IMR-90 (cell line): Measurements from ENCODE around the gene TMEM214. TPM values are rescaled to one million over a fixed set of nuclear protein-coding genes. Genes with fewer than 3 reads are reported as not detected.

Experiments
- ATAC-seq: fragments of 200-7000 bp; cut with Tn5 transposase; 2 replicates; pipeline ENCODE4 v1.9.1; 2020; ENCODE audit warnings: low read depth, mild to moderate bottlenecking, moderate library complexity
- BruUV-seq: library from RNA; stranded (reverse); fragments of 400-500 nt; replicated peaks from 2 replicates; lab custom pipeline; 2021; lab: Mats Ljungman, UMichigan
- CTCF ChIA-PET: fragments of 300-600 bp; formaldehyde crosslinking; extraction: SDS; loops from one replicate; lab custom pipeline; 2021; ENCODE audit warnings: antibody characterized with exemption; lab: Yijun Ruan, JAX
- POLR2A ChIA-PET: fragments of 300-600 bp; sonication (Branson Sonifier 250); formaldehyde crosslinking; loops from one replicate; lab custom pipeline; 2022; ENCODE audit warnings: antibody characterized with exemption; ENCODE audit not compliant: unreplicated experiment; lab: Charles Lee
- DNase-seq: peaks from one replicate; pipeline ENCODE4 v3.0.0; 2013
- H2AFZ ChIP-seq: replicated peaks from 2 replicates; pipeline ENCODE3; 2013; ENCODE audit warnings: low read length, mild to moderate bottlenecking; ENCODE audit not compliant: poor library complexity
- H2AK5ac ChIP-seq: 2 replicates; pipeline ENCODE4 v1.6.1; 2013; ENCODE audit warnings: low read depth, low read length, inconsistent platforms
- H2AK9ac ChIP-seq: replicated peaks from 2 replicates; pipeline ENCODE3; 2013; ENCODE audit warnings: mild to moderate bottlenecking, low read depth, low read length, moderate library complexity; ENCODE audit not compliant: poor library complexity
- H2BK120ac ChIP-seq: 2 replicates; pipeline ENCODE4 v1.6.1; 2013; ENCODE audit warnings: low read depth, low read length, inconsistent platforms
- H2BK15ac ChIP-seq: 3 replicates; pipeline ENCODE4 v1.6.1; 2013; ENCODE audit warnings: low read depth, low read length, inconsistent platforms
- H2BK20ac ChIP-seq: 2 replicates; pipeline ENCODE4 v1.6.1; 2013; ENCODE audit warnings: low read depth, mild to moderate bottlenecking, inconsistent platforms, low read length, moderate library complexity
- H2BK5ac ChIP-seq: 2 replicates; pipeline ENCODE4 v1.6.1; 2013; ENCODE audit warnings: mild to moderate bottlenecking, low read depth, low read length, inconsistent platforms; ENCODE audit not compliant: poor library complexity, severe bottlenecking
- H3K14ac ChIP-seq: replicated peaks from 2 replicates; pipeline ENCODE4 v1.6.1; 2013; ENCODE audit warnings: low read depth, low read length, inconsistent platforms
- H3K18ac ChIP-seq: 2 replicates; pipeline ENCODE4 v1.6.1; 2013; ENCODE audit warnings: low read depth, low read length, control low read depth
- H3K23ac ChIP-seq: 2 replicates; pipeline ENCODE4 v1.6.1; 2013; ENCODE audit warnings: low read depth, low read length, inconsistent platforms
- H3K27ac ChIP-seq: 2 replicates; pipeline ENCODE4 v1.5.1; 2013; ENCODE audit warnings: mild to moderate bottlenecking, control low read depth, low read length; ENCODE audit not compliant: insufficient read depth
- H3K27me3 ChIP-seq: 2 replicates; pipeline ENCODE4 v1.6.1; 2013; ENCODE audit warnings: low read length; ENCODE audit not compliant: control insufficient read depth, insufficient read depth
- H3K36me3 ChIP-seq: 2 replicates; pipeline ENCODE4 v1.6.1; 2013; ENCODE audit warnings: low read length, mixed read lengths; ENCODE audit not compliant: control insufficient read depth, insufficient read depth
- H3K4ac ChIP-seq: 2 replicates; pipeline ENCODE4 v1.6.1; 2013; ENCODE audit warnings: low read depth, low read length, inconsistent platforms
- H3K4me1 ChIP-seq: 2 replicates; pipeline ENCODE4 v1.6.1; 2013; ENCODE audit warnings: low read length, mixed read lengths; ENCODE audit not compliant: control insufficient read depth, insufficient read depth
- H3K4me2 ChIP-seq: 2 replicates; pipeline ENCODE4 v1.6.1; 2013; ENCODE audit warnings: low read depth, mild to moderate bottlenecking, control low read depth, low read length, moderate library complexity
- H3K4me3 ChIP-seq: 2 replicates; pipeline ENCODE4 v1.5.1; 2013; ENCODE audit warnings: low read depth, mild to moderate bottlenecking, control low read depth, low read length, moderate library complexity; ENCODE audit not compliant: insufficient read depth
- H3K56ac ChIP-seq: 2 replicates; pipeline ENCODE4 v1.6.1; 2013; ENCODE audit warnings: low read length, inconsistent platforms; ENCODE audit not compliant: insufficient read depth; ENCODE audit errors: extremely low read depth
- H3K79me1 ChIP-seq, 2 experiments: 2 replicates each; pipeline ENCODE4 v1.6.1; 2013; ENCODE audit warnings: low read length in 2 of 2, inconsistent platforms in 1 of 2, low read depth in 1 of 2
- H3K9ac ChIP-seq: 2 replicates; pipeline ENCODE4 v1.6.1; 2013; ENCODE audit warnings: low read depth, low read length, control low read depth
- H3K9me1 ChIP-seq: 2 replicates; pipeline ENCODE4 v1.6.1; 2013; ENCODE audit warnings: low read length, inconsistent platforms; ENCODE audit not compliant: insufficient read depth
- H3K9me3 ChIP-seq: 2 replicates; pipeline ENCODE4 v1.6.1; 2013; ENCODE audit warnings: low read length; ENCODE audit not compliant: control insufficient read depth, insufficient read depth
- H4K20me1 ChIP-seq: 2 replicates; pipeline ENCODE4 v1.6.1; 2013; ENCODE audit warnings: low read length, inconsistent platforms; ENCODE audit not compliant: insufficient read depth
- H4K5ac ChIP-seq: 2 replicates; pipeline ENCODE4 v1.6.1; 2013; ENCODE audit warnings: mild to moderate bottlenecking, low read depth, low read length, control low read depth
- H4K8ac ChIP-seq, 2 experiments: 2 replicates each; pipeline ENCODE4 v1.6.1; 2013; ENCODE audit warnings: low read depth in 2 of 2, low read length in 2 of 2, control low read depth in 1 of 2, inconsistent platforms in 1 of 2
- H4K91ac ChIP-seq: 2 replicates; pipeline ENCODE4 v1.6.1; 2013; ENCODE audit warnings: low read depth, low read length, inconsistent platforms; ENCODE audit not compliant: insufficient read depth
- BHLHE40 ChIP-seq: fragments of 150-350 bp; IDR thresholded peaks from 2 replicates; pipeline ENCODE4 v1.6.1; 2016; ENCODE audit warnings: mild to moderate bottlenecking, low read depth, low read length
- CEBPB ChIP-seq: IDR thresholded peaks from 2 replicates; pipeline ENCODE4 v1.6.1; 2012; ENCODE audit warnings: low read depth, low read length, improper control_type of control experiment
- CHD1 ChIP-seq: IDR thresholded peaks from 2 replicates; pipeline ENCODE4 v1.6.1; 2012; ENCODE audit warnings: low read depth, low read length, improper control_type of control experiment
- CTCF ChIP-seq: conservative IDR thresholded peaks from 2 replicates; pipeline ENCODE4 v1.5.1; 2012; ENCODE audit warnings: mild to moderate bottlenecking, low read depth, low read length, improper control_type of control experiment
- FOS ChIP-seq: fragments of 150-350 bp; IDR thresholded peaks from 2 replicates; pipeline ENCODE4 v1.6.1; 2016; ENCODE audit warnings: low read depth, low read length
- MAFK ChIP-seq: IDR thresholded peaks from 2 replicates; pipeline ENCODE4 v1.6.1; 2012; ENCODE audit warnings: low read depth, low read length, improper control_type of control experiment
- MAZ ChIP-seq: IDR thresholded peaks from 2 replicates; pipeline ENCODE4 v1.6.1; 2012; ENCODE audit warnings: low read depth, mild to moderate bottlenecking, low read length, improper control_type of control experiment, moderate library complexity, borderline replicate concordance
- MXI1 ChIP-seq: IDR thresholded peaks from 2 replicates; pipeline ENCODE4 v1.6.1; 2012; ENCODE audit warnings: low read depth, mild to moderate bottlenecking, low read length, moderate library complexity, borderline replicate concordance
- NFE2L2 ChIP-seq: fragments of 150-350 bp; IDR thresholded peaks from 2 replicates; pipeline ENCODE4 v1.6.1; 2016; ENCODE audit warnings: low read depth, mild to moderate bottlenecking, low read length
- POLR2A ChIP-seq: IDR thresholded peaks from 2 replicates; pipeline ENCODE4 v1.6.1; 2012; ENCODE audit warnings: mild to moderate bottlenecking, low read depth, low read length
- RAD21 ChIP-seq: IDR thresholded peaks from 2 replicates; pipeline ENCODE4 v1.6.1; 2012; ENCODE audit warnings: low read length, improper control_type of control experiment
- RCOR1 ChIP-seq: IDR thresholded peaks from 2 replicates; pipeline ENCODE4 v1.6.1; 2012; ENCODE audit warnings: mild to moderate bottlenecking, low read length, improper control_type of control experiment; ENCODE audit not compliant: insufficient replicate concordance
- RFX5 ChIP-seq: IDR thresholded peaks from 2 replicates; pipeline ENCODE4 v1.8.0; 2012; ENCODE audit warnings: low read depth, mild to moderate bottlenecking, low read length, moderate library complexity
- SMC3 ChIP-seq: fragments of 150-350 bp; IDR thresholded peaks from 2 replicates; pipeline ENCODE4 v1.6.1; 2016; ENCODE audit warnings: low read depth, mild to moderate bottlenecking, antibody characterized with exemption, low read length, moderate library complexity
- USF2 ChIP-seq: fragments of 150-350 bp; IDR thresholded peaks from 2 replicates; pipeline ENCODE4 v1.6.1; 2017; ENCODE audit warnings: mild to moderate bottlenecking, antibody characterized with exemption, low read length, low read depth
- WGBS, 2 experiments: methylation state at CpG; one replicate each; pipeline versions ENCODE4 v1.1.5 to v1.1.7; 2013; ENCODE audit warnings: missing lambda C conversion rate in 2 of 2; ENCODE audit not compliant: insufficient read length in 1 of 2; ENCODE audit errors: extremely low coverage in 2 of 2; 5-methylcytosine and 5-hydroxymethylcytosine counted together
- dilution Hi-C: fragments of 300-500 bp; cut with HindIII; formaldehyde crosslinking; loops from one replicate; pipeline ENCODE4 v1.14.3; 2018; ENCODE audit warnings: low sequenced_read_pairs; ENCODE audit not compliant: unreplicated experiment
- in situ Hi-C: fragments of 300-500 bp; cut with MboI; formaldehyde crosslinking; loops from 3 replicates; pipeline ENCODE4 v1.14.3; 2019; ENCODE audit warnings: low sequenced_read_pairs, inconsistent platforms, mixed read lengths
- intact Hi-C: fragments of 100-400 bp; cut with micrococcal nuclease; formaldehyde crosslinking; loops from 2 replicates; pipeline ENCODE4 v1.10.0; 2022
- polyA plus RNA-seq, 3 experiments: library from polyadenylated mRNA; depleted of rRNA; stranded (reverse); fragments of >200 nt; gene quantifications; 2 replicates each; pipeline ENCODE4 v1.2.3, GENCODE V29; 2012; ENCODE audit warnings: low replicate concordance in 1 of 3
- total RNA-seq: library from RNA; depleted of rRNA; stranded (reverse); fragments of >200 nt; gene quantifications from 2 replicates; pipeline ENCODE4 v1.2.3, GENCODE V29; 2012
- TF ChIP-seq, protein P1 (sequence below): fragments of 150-350 bp; IDR thresholded peaks from 2 replicates; pipeline ENCODE4 v1.6.1; 2016; ENCODE audit warnings: low read depth, mild to moderate bottlenecking, low read length, moderate library complexity, borderline replicate concordance

Gene TMEM214
- total and polyA plus RNA-seq, 2 of the 4 experiments (the other 2 are of a cell fraction) = 32.1 to 121 TPM

DNA sequence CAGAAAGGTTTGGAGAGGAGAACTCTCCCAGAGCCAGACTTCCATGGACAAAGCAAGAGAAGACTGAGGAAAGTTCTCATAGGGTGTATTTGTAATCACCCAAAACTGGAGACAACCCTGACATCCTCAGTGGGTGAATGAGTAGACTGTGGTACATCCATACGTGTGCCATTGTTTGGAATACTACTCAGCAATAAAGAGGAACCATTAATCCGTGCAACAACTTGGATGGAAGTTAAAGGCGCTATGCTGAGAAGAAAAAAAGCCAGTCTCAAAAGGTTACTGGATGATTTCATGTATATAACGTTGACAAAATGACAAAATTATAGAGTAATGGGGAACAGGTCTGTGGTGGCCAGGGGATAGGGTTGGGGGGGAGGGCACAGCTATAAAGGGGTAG lies 24.1 kb upstream of the TMEM214 start:
- Histone ChIP-seq H3K4me3 (no peak overlapping the region), H2AK9ac (no peak overlapping the region), H4K5ac (no peak overlapping the region), H3K18ac (no peak overlapping the region), H2BK120ac (no peak overlapping the region), H4K91ac (no peak overlapping the region), H2BK20ac (no peak overlapping the region), H3K36me3 (no peaks in the 10 kb centered on the region), H3K14ac (no peak overlapping the region), H3K9me3 (no peaks in the 10 kb centered on the region), H4K8ac (no peak overlapping the region), H3K23ac (no peak overlapping the region), H3K9me1 (peaks cover 5% of the 10 kb centered on the region), H3K4me2 (no peak overlapping the region), H3K79me1 (peaks cover 0 to 4% of the 10 kb centered on the region in 2 experiments; a peak in 2 of 4 replicates), H2AFZ (no peak overlapping the region), H4K20me1 (no peaks in the 10 kb centered on the region), H3K56ac (no peak overlapping the region), H2AK5ac (no peak overlapping the region), H2BK5ac (no peak overlapping the region), H3K27ac (no peak overlapping the region), H3K4me1 (peaks cover 9% of the 10 kb centered on the region), H3K4ac (no peak overlapping the region), H3K27me3 (no peaks in the 10 kb centered on the region), H3K9ac (no peak overlapping the region), H2BK15ac (no peak overlapping the region)
- in situ Hi-C loops (no loop called here), dilution Hi-C loops (no loop called here), intact Hi-C loops (no loop called here)
- POLR2A ChIA-PET = interaction anchor here (0.7 kb wide), 1 partner anchor 56 kb away, joined by 4 read pairs; no protein-coding TSS in a partner anchor
- DNase-seq = no peak
- 57% methylated on average over 1 of the region's 4 CpGs; no CpG with 5 or more reads in 1 of the 2 experiments for WGBS, 2 experiments
- CTCF ChIA-PET = no interaction called here
- ATAC-seq = no peak
- TF ChIP-seq NFE2L2 (no peak), FOS (no peak), CEBPB (no peak), MAFK (no peak), USF2 (no peak), RFX5 (no peak), BHLHE40 (no peak), CTCF (no peak), POLR2A (no peak), RAD21 (no peak), SMC3 (no peak), MXI1 (no peak), CHD1 (no peak), RCOR1 (no peak), MAZ (no peak)
- TF ChIP-seq, protein P1, sequence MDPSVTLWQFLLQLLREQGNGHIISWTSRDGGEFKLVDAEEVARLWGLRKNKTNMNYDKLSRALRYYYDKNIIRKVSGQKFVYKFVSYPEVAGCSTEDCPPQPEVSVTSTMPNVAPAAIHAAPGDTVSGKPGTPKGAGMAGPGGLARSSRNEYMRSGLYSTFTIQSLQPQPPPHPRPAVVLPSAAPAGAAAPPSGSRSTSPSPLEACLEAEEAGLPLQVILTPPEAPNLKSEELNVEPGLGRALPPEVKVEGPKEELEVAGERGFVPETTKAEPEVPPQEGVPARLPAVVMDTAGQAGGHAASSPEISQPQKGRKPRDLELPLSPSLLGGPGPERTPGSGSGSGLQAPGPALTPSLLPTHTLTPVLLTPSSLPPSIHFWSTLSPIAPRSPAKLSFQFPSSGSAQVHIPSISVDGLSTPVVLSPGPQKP = no peak
- no TSS peak for BruUV-seq
